Measurements from ENCODE around the gene TRMT112.

DNA sequence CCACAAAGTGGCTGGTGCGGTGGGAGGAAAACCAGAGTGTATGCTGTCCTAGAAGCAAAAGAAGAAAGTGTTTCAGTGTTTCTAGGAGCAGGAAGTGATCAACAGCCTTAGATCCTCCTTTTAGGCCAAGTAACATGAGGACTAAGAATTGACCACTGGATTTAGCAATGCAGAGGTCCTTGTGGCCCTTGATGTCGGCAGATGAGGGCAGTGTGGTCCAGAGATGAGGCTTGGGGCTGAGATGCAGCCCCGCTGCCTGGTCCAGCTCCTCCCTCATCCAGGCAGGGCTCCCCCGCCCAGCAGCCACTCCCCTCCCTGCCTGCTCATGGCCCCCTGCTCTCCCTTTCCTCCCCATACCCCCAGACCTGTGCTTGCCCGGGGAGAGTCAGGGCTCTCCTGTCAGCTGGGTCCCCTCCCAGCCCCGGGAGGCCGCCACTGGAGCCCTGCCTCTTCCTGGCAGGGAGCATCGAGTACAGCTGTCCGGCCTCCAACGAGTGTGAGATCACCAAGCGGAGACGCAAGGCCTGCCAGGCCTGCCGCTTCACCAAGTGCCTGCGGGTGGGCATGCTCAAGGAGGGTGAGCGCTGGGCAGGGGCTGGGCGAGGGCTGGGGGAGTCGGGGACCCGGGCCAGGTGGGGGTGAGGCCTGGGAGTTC is 3.7 kb downstream of the TRMT112 start:
- TF ChIP-seq CTCF (IDR thresholded peaks at IDR 0.05; ENCODE audit: poor library complexity) = no peak
- TF ChIP-seq EZH2 (IDR thresholded peaks at IDR 0.05; ENCODE audit: borderline replicate concordance) = no peak
- no peak for TF ChIP-seq EZH2phosphoT487 (IDR thresholded peaks at IDR 0.05; ENCODE audit: low read depth, severe bottlenecking, unreplicated experiment)
